Stomach (tissue), 9 donors: ENCODE data around the gene LTBP3. TPM values are rescaled to one million over a fixed set of nuclear protein-coding genes. Genes with fewer than 3 reads are reported as not detected.
A peak's percentile ranks its signal among the peaks of the same experiment; 100 is the strongest.

Experiments
- DNase-seq, 2 donors: peaks; one replicate each; pipeline versions ENCODE4 v3.0.0 to v3.0.0-alpha.2; 2013 to 2019
- H3K27ac ChIP-seq, 5 donors: fragments of 200-600 bp in 4 of 5; sonication (generic) in 4 of 5; one replicate each; pipeline ENCODE4 v1.5.1; 2013 to 2019; ENCODE audit warnings: mild to moderate bottlenecking in 1 of 5, moderate library complexity in 1 of 5
- H3K27me3 ChIP-seq, 3 donors: fragments of 200-600 bp; sonication (generic); one replicate each; pipeline ENCODE4 v1.5.1; 2017 to 2019; ENCODE audit warnings: mixed run types in 1 of 3
- H3K36me3 ChIP-seq, 4 donors: fragments of 200-600 bp; sonication (generic); 1 replicate in 3 of 4; 2 replicates in 1 of 4; pipeline ENCODE4 v1.5.1; 2016 to 2019
- H3K4me1 ChIP-seq, 4 donors: fragments of 200-600 bp; sonication (generic); one replicate each; pipeline ENCODE4 v1.5.1; 2016 to 2019
- H3K4me3 ChIP-seq, 4 donors: fragments of 200-600 bp; sonication (generic) in 3 of 4; one replicate each; pipeline ENCODE4 v1.5.1; 2016 to 2019; ENCODE audit warnings: mild to moderate bottlenecking in 1 of 4
- H3K9me3 ChIP-seq, 4 donors: fragments of 200-600 bp; sonication (generic); one replicate each; pipeline ENCODE4 v1.5.1; 2016 to 2019
- EP300 ChIP-seq: sonication (generic); formaldehyde crosslinking; IDR thresholded peaks from one replicate; pipeline ENCODE4 v1.6.1; 2017; ENCODE audit warnings: antibody characterized with exemption
- POLR2A ChIP-seq, 4 donors: fragments of 450-650 bp; IDR thresholded peaks; one replicate each; pipeline ENCODE4 v1.6.1; 2016; ENCODE audit warnings: antibody characterized with exemption in 4 of 4, control low read depth in 2 of 4, mild to moderate bottlenecking in 1 of 4, moderate library complexity in 1 of 4
- POLR2AphosphoS5 ChIP-seq, 3 donors: sonication (generic); formaldehyde crosslinking; IDR thresholded peaks; one replicate each; pipeline ENCODE4 v1.6.1; 2016; ENCODE audit warnings: antibody characterized with exemption in 3 of 3
- WGBS, 5 donors: extraction: QIAGEN DNeasy Blood & Tissue Kit in 3 of 5; methylation state at CpG; one replicate each; pipeline versions ENCODE4 v1.1.5 to v1.1.7; 2013 to 2018; 5-methylcytosine and 5-hydroxymethylcytosine counted together
- intact Hi-C: fragments of 100-400 bp; cut with DNase I; formaldehyde crosslinking; loops from one replicate; pipeline ENCODE4 v1.15.1; 2023; ENCODE audit warnings: low total_unique reads
- polyA plus RNA-seq, 3 donors: library from polyadenylated mRNA; stranded (reverse); fragments of 200-250 nt; gene quantifications; one replicate each; pipeline ENCODE4 v1.2.3, GENCODE V29; 2013
- total RNA-seq, 5 donors: library from RNA; depleted of rRNA; stranded (reverse); fragments of >200 nt; gene quantifications; one replicate each; pipeline versions ENCODE4 v1.1.0 to v1.2.3, GENCODE V29; 2014 to 2016
- TF ChIP-seq, protein P1 (sequence below), 7 experiments: fragments of 450-650 bp in 4 of 7; fragments of 200-600 bp in 3 of 7; sonication (generic) in 3 of 7; IDR thresholded peaks; one replicate each; pipeline ENCODE4 v1.5.1; 2016 to 2019; ENCODE audit warnings: antibody characterized with exemption in 7 of 7, control low read depth in 2 of 7, mild to moderate bottlenecking in 1 of 7
- donor health status: healthy with polysubstance abuse.
- donor health status: Bipolar disorder and iron deficiency.
- donor health status: healthy.

The LTBP3 gene
- total and polyA plus RNA-seq, 8 donors = 26.9 to 452 (median 79.3) TPM

DNA sequence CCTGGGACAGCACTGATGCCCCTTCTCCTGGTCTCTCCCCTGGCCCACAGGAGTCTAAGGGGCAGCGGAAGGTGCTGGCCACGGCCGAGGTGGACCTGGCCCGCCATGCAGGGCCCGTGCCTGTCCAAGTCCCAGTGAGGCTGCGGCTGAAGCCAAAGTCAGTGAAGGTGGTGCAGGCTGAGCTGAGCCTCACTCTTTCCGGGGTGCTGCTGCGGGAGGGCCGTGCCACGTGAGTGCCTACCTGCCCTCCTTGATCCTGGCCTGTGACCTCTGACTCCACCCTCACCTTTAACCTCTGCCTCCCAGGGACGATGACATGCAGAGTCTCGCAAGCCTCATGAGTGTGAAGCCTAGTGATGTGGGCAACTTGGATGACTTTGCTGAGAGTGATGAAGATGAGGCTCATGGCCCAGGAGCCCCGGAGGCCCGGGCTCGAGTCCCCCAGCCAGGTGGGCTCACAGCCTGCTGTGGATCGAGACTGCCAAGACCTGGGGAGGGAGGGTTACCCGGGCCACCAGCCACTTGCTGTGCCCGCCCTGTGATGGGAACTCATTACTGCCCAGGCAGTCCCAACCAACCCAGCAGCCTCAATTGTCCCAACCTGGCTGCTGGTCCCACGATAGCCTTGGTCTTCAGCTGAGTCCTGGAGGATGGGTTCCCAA lies 22.0 kb upstream of the LTBP3 start:
- no peaks in the 10 kb centered on the region for H3K9me3 ChIP-seq
- intact Hi-C loops = no loop called here
- DNase-seq = no peak
- no peaks in the 10 kb centered on the region for H3K27me3 ChIP-seq
- H3K4me1 ChIP-seq = peaks cover 40 to 75% (median 47%) of the 10 kb centered on the region in 4 donors
- H3K4me3 ChIP-seq = no peak overlapping the region
- H3K27ac ChIP-seq = peak overlapping the region in 2 of 5 donors; percentile 1 to 52
- peaks cover 44 to 68% (median 62%) of the 10 kb centered on the region in 4 donors for H3K36me3 ChIP-seq
- 88 to 92% (median 92%) methylated on average over 10 to 19 of the region's 19 CpGs for WGBS, 5 donors
- TF ChIP-seq, protein P1, sequence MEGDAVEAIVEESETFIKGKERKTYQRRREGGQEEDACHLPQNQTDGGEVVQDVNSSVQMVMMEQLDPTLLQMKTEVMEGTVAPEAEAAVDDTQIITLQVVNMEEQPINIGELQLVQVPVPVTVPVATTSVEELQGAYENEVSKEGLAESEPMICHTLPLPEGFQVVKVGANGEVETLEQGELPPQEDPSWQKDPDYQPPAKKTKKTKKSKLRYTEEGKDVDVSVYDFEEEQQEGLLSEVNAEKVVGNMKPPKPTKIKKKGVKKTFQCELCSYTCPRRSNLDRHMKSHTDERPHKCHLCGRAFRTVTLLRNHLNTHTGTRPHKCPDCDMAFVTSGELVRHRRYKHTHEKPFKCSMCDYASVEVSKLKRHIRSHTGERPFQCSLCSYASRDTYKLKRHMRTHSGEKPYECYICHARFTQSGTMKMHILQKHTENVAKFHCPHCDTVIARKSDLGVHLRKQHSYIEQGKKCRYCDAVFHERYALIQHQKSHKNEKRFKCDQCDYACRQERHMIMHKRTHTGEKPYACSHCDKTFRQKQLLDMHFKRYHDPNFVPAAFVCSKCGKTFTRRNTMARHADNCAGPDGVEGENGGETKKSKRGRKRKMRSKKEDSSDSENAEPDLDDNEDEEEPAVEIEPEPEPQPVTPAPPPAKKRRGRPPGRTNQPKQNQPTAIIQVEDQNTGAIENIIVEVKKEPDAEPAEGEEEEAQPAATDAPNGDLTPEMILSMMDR (IDR thresholded peaks at IDR 0.05) = no peak
- TF ChIP-seq POLR2AphosphoS5 (IDR thresholded peaks at IDR 0.05) (no peak), POLR2A (IDR thresholded peaks at IDR 0.05) (no peak), EP300 (no peak)

DNA sequence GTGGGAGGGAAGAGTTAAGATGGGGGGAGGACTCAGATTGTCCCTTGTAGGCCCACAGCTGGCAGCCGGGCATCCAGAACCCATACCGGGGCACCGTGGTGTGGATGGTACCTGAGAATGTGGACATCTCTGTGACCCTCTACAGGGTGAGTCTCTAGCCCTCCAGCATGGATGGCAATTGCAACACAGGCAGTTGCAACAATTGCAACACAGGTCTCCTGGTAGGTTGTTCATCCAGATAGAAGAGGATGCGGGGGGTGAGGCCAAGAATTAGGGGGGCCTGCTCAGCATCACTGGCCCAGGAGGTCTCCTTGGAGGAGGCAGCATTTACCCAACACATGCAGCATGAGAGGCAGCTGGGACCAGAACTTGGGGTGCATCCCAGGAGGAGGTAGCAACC lies 21.1 kb upstream of the LTBP3 start:
- Histone ChIP-seq H3K36me3 (peaks cover 38 to 59% (median 55%) of the 10 kb centered on the region in 4 donors), H3K4me1 (peaks cover 38 to 75% (median 49%) of the 10 kb centered on the region in 4 donors), H3K27me3 (no peaks in the 10 kb centered on the region), H3K27ac (peak overlapping the region in 2 of 5 donors; percentile 95 to 97), H3K9me3 (no peaks in the 10 kb centered on the region), H3K4me3 (no peak overlapping the region)
- no peak for DNase-seq
- TF ChIP-seq, protein P1 (IDR thresholded peaks at IDR 0.05) = no peak
- TF ChIP-seq POLR2AphosphoS5 (IDR thresholded peaks at IDR 0.05) = no peak
- TF ChIP-seq EP300 = no peak
- TF ChIP-seq POLR2A (IDR thresholded peaks at IDR 0.05) = no peak
- 74 to 92% (median 81%) methylated on average over 4 of the region's 4 CpGs for WGBS, 5 donors
- intact Hi-C loops = no loop called here

DNA sequence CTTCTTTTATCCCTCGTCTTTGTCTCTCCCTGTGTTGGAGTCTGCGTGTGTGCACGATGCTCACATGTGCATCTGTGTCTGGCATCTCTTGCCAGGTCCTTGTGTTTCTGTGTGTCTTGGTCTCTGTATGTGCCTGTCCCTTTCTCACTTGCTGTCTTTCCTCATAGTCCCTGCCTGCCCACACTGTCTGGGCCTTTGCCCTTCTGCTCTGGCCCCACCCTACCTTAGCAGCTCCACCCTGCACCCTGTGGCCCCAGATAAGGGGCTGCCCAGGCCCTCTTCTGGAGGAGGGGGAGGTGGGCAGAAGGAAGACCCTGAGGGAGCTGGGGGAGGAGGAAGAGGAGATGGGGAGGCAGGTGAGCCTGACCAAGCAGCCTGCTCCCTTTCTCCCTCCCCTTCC lies 20.5 kb upstream of the LTBP3 start:
- Histone ChIP-seq H3K27ac (peak overlapping the region in 4 of 5 donors; percentile 95 to 97 (median 96)), H3K36me3 (peaks cover 37 to 53% (median 49%) of the 10 kb centered on the region in 4 donors), H3K9me3 (no peaks in the 10 kb centered on the region), H3K4me1 (peaks cover 41 to 73% (median 51%) of the 10 kb centered on the region in 4 donors), H3K27me3 (no peaks in the 10 kb centered on the region), H3K4me3 (peak overlapping the region in 1 of 4 donors; percentile 80)
- DNase-seq = no peak
- TF ChIP-seq POLR2AphosphoS5 (IDR thresholded peaks at IDR 0.05) = no peak
- TF ChIP-seq, protein P1 (IDR thresholded peaks at IDR 0.05) = no peak
- TF ChIP-seq POLR2A (IDR thresholded peaks at IDR 0.05) = no peak
- no peak for TF ChIP-seq EP300
- intact Hi-C loops = no loop called here
- 72 to 87% (median 79%) methylated on average over 3 of the region's 3 CpGs for WGBS, 5 donors

DNA sequence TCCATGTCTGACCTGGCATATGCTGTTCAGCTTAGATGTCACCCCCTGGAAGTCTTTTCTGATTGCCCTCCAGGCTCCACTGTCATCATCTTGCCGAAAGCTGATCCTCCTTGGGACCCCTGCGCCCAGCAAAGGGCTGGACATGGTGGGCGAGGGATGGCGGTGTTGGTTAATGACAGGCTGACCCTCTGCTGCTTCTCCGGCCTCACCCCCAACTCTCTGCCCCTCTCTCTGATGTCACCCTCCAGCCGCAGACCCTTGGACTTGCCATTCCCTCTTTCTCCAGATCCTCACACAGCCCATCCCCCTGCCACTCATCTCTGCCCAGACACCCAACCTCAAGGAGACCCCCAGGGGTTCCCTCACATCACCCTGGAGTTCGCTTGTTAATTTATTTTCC lies 20.0 kb upstream of the LTBP3 start:
- Histone ChIP-seq H3K27ac (peak overlapping the region in 4 of 5 donors; percentile 95 to 97 (median 96)), H3K4me3 (peak overlapping the region; percentile 75 to 89 (median 80)), H3K4me1 (peaks cover 47 to 75% (median 56%) of the 10 kb centered on the region in 4 donors), H3K27me3 (no peaks in the 10 kb centered on the region), H3K36me3 (peaks cover 37 to 48% (median 43%) of the 10 kb centered on the region in 4 donors), H3K9me3 (no peaks in the 10 kb centered on the region)
- TF ChIP-seq, protein P1 (IDR thresholded peaks at IDR 0.05) = no peak
- TF ChIP-seq POLR2A (IDR thresholded peaks at IDR 0.05) = no peak
- no peak for TF ChIP-seq EP300
- no peak for TF ChIP-seq POLR2AphosphoS5 (IDR thresholded peaks at IDR 0.05)
- 87 to 96% (median 94%) methylated on average over 7 of the region's 7 CpGs for WGBS, 5 donors
- intact Hi-C loops = no loop called here
- DNase-seq = no peak
